ENCODE results near the gene EPC2. TPM values are rescaled to one million over a fixed set of nuclear protein-coding genes. Genes with fewer than 3 reads are reported as not detected.
"Not testable (repeated sequence)": the region's sequence is repeated elsewhere in the genome, so short reads cannot be mapped to it uniquely, and the experiment has no call there.

EPC2 gene
- total RNA-seq, 1 experiment from 2014 or later = 19.6 TPM

DNA sequence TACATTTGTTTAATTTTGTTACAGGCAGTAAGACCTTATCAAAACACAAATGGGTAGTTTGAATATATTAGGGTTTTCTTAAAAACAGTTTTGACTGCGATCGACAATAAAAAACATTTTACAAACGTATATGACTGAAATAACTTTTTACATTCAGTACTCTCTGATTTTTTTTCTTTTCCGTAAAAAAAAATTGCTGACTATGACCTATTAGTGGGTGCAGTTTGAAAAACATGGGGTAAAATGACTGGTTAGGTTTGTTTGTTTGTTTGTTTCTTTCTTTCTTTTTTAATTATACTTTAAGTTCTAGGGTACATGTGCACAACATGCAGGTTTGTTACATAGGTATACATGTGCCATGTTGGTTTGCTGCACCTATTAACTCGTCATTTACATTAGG, 36.9 kb downstream of the EPC2 start:
- intact Hi-C loops (cut with micrococcal nuclease) = no loop called here
- Histone ChIP-seq H3K9me3 (ENCODE audit: control insufficient read depth in 1 of 2, insufficient read depth in 1 of 2, low read depth in 1 of 2, low read length in 2 of 2) (no peaks in the 10 kb centered on the region), H3K79me2 (ENCODE audit: insufficient read depth, low read length) (peaks cover 84% of the 10 kb centered on the region), H3K9ac (ENCODE audit: low read length) (no peak overlapping the region), H2AFZ (ENCODE audit: low read depth, low read length, poor library complexity, severe bottlenecking) (no peak overlapping the region), H3K9me2 (ENCODE audit: insufficient read depth) (no peaks in the 10 kb centered on the region), H3K4me1 (ENCODE audit: control insufficient read depth in 1 of 2, insufficient read depth in 2 of 2, low read length in 2 of 2) (peaks cover 6 to 7% of the 10 kb centered on the region in 2 experiments; a peak in 3 of 4 replicates), H3K4me3 (replicated peaks in 1 of 2; ENCODE audit: low read depth in 1 of 2, low read length in 2 of 2) (no peak overlapping the region), H3K4me2 (ENCODE audit: low read length) (no peak overlapping the region), H3K36me3 (ENCODE audit: control insufficient read depth in 1 of 2, insufficient read depth in 2 of 2, low read length in 2 of 2) (no peaks in the 10 kb centered on the region), H3K27ac (ENCODE audit: low read depth, low read length) (no peak overlapping the region), H4K20me1 (ENCODE audit: insufficient read depth) (peaks cover 10% of the 10 kb centered on the region; the same call in 1 of the 2 replicates), H3K27me3 (ENCODE audit: insufficient read depth, low read length) (no peaks in the 10 kb centered on the region)
- DNase-seq (ENCODE audit: low read depth, low spot score) (no peak), ATAC-seq (no peak)
- no TSS peak for BruUV-seq (replicated peaks)
- ChIA-PET RAD21 (ENCODE audit: low non-redundant PET in 1 of 2, low total read pairs in 2 of 2, uncharacterized antibody in 2 of 2, unreplicated experiment in 2 of 2) (no interaction called here), POLR2A (no interaction called here), CTCF (no interaction called here)
- TF ChIP-seq SIN3A (IDR thresholded peaks at IDR 0.05; ENCODE audit: low read depth) (no peak), RAD21 (IDR thresholded peaks at IDR 0.05; ENCODE audit: low read depth) (no peak), CEBPB (IDR thresholded peaks at IDR 0.05; ENCODE audit: low read depth) (no peak)
- TF ChIP-seq, protein P1, sequence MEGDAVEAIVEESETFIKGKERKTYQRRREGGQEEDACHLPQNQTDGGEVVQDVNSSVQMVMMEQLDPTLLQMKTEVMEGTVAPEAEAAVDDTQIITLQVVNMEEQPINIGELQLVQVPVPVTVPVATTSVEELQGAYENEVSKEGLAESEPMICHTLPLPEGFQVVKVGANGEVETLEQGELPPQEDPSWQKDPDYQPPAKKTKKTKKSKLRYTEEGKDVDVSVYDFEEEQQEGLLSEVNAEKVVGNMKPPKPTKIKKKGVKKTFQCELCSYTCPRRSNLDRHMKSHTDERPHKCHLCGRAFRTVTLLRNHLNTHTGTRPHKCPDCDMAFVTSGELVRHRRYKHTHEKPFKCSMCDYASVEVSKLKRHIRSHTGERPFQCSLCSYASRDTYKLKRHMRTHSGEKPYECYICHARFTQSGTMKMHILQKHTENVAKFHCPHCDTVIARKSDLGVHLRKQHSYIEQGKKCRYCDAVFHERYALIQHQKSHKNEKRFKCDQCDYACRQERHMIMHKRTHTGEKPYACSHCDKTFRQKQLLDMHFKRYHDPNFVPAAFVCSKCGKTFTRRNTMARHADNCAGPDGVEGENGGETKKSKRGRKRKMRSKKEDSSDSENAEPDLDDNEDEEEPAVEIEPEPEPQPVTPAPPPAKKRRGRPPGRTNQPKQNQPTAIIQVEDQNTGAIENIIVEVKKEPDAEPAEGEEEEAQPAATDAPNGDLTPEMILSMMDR (IDR thresholded peaks at IDR 0.05 in 2 of 3, conservative IDR thresholded peaks at IDR 0.05 in 1 of 3; ENCODE audit: borderline replicate concordance in 1 of 3, insufficient read depth in 1 of 3, low read depth in 2 of 3, low read length in 2 of 3) = no peak

DNA sequence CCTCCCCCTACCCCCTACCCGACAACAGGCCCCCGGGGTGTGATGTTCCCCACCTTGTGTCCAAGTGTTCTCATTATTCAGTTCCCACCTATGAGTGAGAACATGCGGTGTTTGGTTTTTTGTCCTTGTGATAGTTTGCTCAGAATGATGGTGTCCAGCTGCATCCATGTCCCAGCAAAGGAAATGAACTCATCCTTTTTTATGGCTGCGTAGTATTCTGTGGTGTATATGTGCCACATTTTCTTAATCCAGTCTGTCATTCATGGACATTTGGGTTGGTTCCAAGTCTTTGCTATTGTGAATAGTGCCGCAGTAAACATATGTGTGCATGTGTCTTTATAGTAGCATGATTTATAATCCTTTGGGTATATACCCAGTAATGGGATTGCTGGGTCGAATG, 37.3 kb downstream of the EPC2 start:
- H3K9me3 ChIP-seq (ENCODE audit: control insufficient read depth in 1 of 2, insufficient read depth in 1 of 2, low read depth in 1 of 2, low read length in 2 of 2); H2AFZ ChIP-seq (ENCODE audit: low read depth, low read length, poor library complexity, severe bottlenecking); RAD21 ChIA-PET (ENCODE audit: low non-redundant PET in 1 of 2, low total read pairs in 2 of 2, uncharacterized antibody in 2 of 2, unreplicated experiment in 2 of 2); POLR2A ChIA-PET; H3K27me3 ChIP-seq (ENCODE audit: insufficient read depth, low read length); H3K9ac ChIP-seq (ENCODE audit: low read length); H3K4me1 ChIP-seq (ENCODE audit: control insufficient read depth in 1 of 2, insufficient read depth in 2 of 2, low read length in 2 of 2); intact Hi-C loops (cut with micrococcal nuclease); ATAC-seq; DNase-seq (ENCODE audit: low read depth, low spot score); CTCF ChIA-PET; BruUV-seq (replicated peaks); H3K9me2 ChIP-seq (ENCODE audit: insufficient read depth); H4K20me1 ChIP-seq (ENCODE audit: insufficient read depth); H3K36me3 ChIP-seq (ENCODE audit: control insufficient read depth in 1 of 2, insufficient read depth in 2 of 2, low read length in 2 of 2); H3K27ac ChIP-seq (ENCODE audit: low read depth, low read length); H3K4me3 ChIP-seq (replicated peaks in 1 of 2; ENCODE audit: low read depth in 1 of 2, low read length in 2 of 2); H3K4me2 ChIP-seq (ENCODE audit: low read length): not testable (repeated sequence)
- H3K79me2 ChIP-seq (ENCODE audit: insufficient read depth, low read length) = peaks cover 84% of the 10 kb centered on the region

All from HCT116 (cell line).